Stimulated activated CD4-positive, alpha-beta T cell treated with anti-CD3 and anti-CD28 coated beads, TNF-alpha, amount 100 ng/mL, for 48 hours (primary cell): ENCODE results near the gene GYPA.
"Not testable (repeated sequence)": the region's sequence is repeated elsewhere in the genome, so short reads cannot be mapped to it uniquely, and the experiment has no call there.

ENCODE experiments used
- DNase-seq, 3 donors: peaks; one replicate each; pipeline ENCODE4 v3.0.0-alpha.2; 2020; ENCODE audit warnings: low read depth in 3 of 3

Gene GYPA

DNA sequence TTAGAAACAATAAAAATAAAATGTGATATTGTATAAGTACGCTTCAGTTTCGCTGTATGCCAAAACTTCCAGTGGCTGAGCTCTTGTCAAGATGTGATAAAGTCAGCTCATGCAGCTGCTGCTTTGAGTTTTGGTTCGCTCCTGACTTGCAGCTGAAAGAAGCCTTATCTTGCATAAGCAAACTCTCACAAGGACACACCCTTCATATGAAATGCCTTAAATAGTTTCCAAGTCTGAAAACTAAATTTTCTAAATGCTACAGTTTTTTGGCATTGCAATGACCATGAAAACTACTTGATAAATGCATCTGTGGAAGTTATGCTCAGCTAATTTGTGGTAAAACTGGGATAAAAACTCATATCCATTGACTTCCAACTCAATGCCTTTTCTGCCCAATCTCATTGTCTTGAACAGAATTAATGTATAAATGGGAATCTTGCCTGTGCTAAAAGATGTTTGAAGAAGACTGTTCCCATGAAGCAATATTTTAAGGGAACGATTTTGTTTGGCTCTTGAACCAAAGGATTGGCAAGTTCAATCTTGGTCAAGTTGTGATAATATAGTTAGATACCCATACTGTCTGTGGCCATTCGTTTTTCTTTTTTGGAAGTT is 11.7 kb downstream of the GYPA start:
- DNase-seq, result not testable (repeated sequence)

DNA sequence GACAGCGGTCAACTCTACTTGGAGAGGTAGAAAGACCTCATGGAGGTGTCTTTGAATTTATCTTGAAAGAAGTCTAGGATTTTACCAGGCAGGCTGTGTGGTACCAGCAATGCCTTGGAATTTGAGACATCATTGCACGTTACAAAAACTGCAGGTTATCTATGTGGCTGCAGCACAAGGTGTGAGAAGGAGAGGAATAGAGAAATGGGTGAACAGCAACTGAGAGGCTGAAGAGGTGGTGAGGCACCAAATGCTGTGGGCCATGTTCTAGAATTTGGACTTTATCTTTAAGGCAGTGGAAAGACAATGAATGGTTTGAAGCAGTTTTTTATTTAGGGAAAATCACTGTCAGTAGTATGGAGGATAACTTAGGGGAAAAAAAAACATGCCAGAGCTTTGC is 15.4 kb downstream of the GYPA start:
- not testable (repeated sequence) for DNase-seq

DNA sequence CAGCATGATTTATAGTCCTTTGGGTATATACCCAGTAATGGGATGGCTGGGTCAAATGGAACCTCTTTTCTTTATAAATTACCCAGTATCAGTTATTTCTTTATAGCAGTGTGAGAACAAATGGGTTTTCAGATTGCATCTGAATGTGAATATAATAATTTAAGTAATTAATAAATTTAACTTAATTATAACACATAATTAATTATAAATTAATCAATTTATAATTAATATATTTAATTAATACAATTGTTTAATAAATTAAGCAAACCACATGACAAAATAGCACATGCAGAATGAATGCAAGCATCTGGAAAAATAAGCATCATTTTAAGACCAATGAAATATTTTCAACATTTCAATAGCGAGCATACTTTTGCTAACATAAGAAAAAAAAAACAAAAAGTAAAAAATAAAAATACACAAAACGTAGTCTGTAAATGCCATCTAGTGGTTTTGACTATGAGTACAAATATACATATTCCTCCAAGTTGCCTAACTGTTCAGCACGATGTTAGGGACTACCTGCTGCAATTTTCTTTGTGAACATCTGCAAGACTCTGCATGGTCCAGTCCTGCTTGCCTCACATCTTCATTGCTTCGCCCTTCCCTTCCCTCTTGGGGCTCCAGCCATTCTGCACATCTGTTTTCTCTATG is 16.4 kb downstream of the GYPA start:
- not testable (repeated sequence) for DNase-seq

DNA sequence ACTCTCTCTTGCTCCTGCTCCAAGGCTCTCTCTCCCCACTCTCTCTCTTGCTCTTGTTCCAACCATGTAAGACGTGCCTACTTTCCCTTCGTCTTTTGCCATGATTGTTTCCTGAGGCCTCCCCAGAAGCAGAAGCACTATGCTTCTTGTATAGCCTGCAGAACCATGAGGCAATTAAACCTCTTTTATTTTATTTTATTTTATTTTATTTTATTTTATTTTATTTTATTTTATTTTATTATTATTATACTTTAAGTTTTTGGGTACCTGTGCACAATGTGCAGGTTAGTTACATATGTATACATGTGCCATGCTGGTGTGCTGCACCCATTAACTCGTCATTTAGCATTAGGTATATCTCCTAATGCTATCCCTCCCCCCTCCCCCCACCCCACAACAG is 17.2 kb downstream of the GYPA start:
- not testable (repeated sequence) for DNase-seq

DNA sequence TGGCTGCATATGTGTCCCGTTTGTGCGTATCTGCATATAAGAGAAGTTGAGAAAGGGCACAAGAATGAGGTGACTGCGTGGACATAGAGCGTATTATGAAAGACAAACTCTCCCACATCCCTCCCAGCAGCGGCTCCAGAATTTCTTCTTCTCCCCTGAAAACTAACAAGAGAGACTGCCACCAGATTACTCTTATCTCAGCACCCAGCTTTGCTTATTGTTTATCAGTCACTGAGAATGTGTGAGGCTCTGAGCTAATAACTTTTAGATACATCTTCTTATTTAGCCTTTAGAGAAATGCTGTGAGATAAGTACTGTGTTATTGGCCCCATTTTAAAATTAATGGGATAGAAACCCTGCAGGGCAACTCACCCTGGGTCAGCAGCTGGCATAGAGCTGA is 20.8 kb downstream of the GYPA start:
- DNase-seq, result not testable (repeated sequence)

DNA sequence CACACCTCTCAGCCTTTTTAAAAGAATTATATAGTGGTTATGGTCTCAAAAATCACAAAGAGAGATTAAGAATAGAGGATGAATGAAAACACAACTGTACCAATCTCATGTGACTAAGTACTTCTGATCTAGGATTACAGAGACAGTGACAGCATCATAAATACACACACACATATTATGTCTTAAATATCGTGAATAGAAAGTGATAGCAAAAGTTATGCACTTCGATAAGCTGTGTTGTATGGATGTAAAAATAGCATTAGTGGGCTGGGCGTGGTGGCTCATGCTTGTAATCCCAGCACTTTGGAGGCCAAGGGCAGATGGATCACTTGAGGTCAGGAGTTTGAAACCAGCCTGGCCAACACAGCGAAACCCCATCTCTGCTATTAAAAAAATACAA is 25.0 kb downstream of the GYPA start:
- no peak for DNase-seq

DNA sequence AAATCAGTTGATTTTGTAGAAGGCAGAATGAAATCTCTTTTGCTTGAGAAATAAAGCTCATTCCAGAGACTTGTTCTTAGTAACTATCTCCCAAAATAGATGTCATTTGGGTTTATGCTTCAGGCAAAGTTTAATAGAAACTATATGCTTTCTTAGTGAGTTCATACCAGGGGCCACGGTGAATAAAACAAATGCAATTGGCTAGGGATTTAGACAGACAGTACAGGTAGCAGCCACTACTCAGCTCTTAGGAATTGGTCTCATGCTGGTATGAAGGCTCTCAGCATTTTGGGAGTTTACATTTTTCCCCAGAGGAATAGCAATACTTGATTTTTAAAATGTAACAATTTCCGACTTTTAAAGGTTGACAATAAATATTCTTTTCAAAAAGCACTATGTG is 27.0 kb downstream of the GYPA start:
- DNase-seq, result no peak

DNA sequence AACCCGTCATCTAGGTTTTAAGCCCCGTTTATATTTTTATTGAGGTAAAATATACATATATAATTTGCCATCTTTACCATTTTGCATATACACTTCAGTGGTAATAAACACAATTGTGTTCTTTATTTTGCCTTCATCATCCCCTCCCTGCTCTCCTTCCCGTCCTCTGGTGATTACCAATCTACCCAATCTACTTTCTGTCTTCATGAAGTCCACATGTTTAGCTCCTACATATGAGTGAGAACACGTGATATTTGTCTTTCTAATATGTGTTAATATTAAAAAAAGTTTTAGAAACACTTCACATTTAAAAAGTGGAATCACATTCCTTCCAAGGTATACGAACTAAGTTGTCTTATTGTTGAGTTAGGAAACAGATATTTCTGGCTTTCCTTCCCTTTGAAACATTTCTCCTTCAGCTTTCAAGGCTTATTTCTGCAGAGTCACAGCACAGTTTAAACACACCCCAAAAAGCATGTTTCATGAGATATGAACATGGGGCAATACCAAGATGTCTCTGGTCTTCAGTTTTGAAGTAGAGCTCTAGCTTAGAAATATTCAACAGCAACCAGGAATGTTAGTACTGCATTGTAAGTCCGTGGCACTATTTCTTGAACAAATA is 35.9 kb downstream of the GYPA start:
- DNase-seq, result no peak

DNA sequence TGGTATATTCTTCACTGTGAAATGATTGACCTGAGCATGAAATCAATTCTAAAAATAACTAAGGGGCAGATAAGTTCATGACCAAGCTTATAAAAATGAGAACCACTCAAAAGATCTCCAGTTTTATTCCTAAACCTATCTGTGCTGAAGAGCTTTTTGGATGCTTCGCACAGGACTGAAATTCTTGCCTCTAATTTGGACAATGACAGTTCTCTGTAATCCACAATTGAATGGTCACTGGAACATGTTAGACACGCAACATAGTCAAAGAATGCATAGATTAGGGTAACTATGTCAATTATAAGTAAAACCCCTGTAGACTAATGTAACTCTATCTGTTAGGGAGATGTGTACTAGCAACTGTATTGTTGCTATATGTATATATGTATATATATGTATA is 42.7 kb downstream of the GYPA start:
- not testable (repeated sequence) for DNase-seq

DNA sequence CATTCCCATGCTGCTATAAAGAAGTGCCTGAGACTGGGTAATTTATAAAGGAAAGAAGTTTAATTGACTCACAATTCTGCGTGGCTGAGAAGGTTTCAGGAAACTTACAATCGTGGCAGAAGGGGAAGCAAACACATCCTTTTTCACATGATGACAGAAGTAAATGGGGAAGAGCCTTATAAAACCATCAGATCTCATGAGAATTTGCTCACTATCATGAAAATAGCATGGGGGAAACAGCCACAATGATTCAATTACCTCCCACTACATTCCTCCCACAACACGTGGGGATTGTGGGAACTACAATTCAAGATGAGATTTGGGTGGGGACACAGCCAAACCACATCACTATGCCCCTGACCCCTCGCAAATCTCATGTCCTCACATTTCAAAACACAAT is 46.5 kb downstream of the GYPA start:
- DNase-seq, result not testable (repeated sequence)

DNA sequence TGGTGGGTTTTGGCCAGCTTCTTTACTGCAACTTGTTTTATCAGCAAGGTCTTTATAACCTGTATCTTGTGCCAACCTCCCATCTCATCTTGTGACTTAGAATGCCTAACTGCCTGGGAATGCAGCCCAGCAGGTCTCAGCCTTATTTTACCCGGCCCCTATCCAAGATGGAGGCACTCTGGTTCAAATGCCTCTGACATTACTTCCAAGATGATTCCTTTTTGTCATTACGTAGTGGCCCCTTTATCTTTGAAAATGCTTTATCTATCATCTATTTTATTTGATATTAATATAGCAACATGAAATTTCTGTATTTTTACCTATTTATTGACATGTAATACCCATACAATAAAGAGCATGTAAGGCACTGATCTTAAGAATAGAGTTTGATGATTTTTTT is 49.3 kb downstream of the GYPA start:
- DNase-seq, result not testable (repeated sequence)

DNA sequence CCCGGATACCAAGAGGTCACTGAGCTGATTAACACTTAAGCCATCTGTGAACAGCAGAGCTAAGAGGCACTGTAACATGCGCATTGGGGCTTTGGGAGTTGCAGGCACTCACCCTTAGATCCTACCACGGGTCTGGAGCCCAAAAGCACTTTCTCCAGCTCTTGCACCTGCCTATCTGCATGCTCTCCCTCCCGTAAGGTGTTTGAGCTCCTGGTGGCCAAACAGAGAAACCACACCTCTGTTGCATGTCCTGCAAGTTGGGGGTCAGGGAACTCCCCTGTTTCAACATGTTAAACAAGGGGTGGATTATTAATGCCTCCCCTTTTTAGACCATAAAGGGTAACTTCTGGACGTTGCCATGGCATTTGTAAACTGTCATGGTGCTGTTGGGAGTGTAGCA is 49.8 kb downstream of the GYPA start:
- no peak for DNase-seq

DNA sequence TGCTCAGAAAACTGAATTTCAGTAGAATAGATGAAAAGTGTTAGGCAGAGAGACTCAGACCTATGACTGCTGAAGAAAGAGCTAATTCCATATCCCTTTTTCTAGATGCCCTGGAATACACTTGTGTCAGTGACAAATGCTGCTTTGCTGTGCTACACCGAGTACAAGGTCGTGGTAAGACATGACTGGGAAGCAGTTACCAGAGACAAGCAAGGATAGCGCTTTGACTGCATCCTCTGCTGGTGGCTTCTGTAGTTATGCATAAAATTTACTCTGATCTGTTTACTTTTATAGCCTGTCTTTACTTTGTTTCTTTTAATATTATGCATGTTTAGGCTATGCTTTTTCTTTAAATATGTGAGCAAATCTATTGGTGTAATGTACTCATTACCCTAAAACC is 58.5 kb downstream of the GYPA start:
- not testable (repeated sequence) for DNase-seq

DNA sequence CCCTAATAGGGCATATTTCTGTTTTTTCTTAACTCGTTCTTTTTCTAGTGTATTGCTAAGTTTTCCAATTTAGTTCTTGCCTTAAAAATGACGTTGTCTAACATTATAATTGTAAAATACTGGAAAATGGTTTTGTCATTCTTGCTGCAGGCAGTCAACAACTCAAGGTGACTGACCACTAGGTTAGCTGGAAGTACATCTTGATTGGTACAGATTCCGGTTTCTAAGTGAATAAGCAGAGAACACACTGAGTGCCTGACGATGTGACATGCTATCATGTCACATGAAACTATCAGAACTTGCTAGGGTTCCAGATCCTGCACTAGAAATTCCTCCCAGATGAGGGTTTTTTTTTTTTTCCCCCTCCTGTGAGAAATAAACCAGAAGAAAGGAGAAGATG is 60.4 kb downstream of the GYPA start:
- not testable (repeated sequence) for DNase-seq

DNA sequence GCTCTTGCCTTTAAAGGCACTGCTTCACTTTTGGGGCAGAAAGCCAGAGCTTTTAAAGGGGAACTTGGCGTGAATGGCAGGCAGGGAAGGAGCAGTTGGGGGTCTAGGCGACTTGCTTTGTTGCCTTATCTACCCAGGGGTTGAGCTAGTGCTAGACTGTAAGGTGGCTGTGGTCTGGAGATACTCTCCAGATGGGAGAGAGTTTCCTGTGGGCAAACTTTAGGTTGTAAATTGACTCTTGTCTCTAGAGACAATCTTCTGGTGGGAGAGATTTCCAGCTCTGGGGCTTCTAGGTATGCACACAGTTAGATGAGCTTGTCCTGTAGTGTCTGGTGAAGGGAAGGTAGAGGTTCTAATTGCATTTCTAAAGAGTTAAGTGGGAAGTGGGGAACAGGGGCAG is 61.8 kb downstream of the GYPA start:
- DNase-seq, result not testable (repeated sequence)

DNA sequence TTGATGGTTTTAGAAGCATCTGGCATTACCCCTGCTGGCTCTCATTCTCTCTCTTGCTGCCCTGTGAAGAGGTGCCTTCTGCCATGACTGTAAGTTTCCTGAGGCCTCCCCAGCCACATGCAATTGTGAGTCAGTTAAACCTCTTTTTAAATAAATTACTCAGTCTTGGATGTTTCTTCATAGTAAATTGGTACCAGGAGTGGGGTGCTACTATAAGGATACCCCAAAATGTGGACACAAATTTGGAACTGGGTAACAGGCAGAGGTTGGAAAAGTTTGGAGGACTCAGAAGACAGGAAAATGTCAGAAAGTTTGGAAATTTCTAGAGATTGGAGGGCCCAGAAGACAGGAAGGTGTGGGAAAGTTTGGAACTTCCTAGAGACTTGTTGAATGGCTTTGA is 79.0 kb downstream of the GYPA start:
- DNase-seq, result not testable (repeated sequence)

DNA sequence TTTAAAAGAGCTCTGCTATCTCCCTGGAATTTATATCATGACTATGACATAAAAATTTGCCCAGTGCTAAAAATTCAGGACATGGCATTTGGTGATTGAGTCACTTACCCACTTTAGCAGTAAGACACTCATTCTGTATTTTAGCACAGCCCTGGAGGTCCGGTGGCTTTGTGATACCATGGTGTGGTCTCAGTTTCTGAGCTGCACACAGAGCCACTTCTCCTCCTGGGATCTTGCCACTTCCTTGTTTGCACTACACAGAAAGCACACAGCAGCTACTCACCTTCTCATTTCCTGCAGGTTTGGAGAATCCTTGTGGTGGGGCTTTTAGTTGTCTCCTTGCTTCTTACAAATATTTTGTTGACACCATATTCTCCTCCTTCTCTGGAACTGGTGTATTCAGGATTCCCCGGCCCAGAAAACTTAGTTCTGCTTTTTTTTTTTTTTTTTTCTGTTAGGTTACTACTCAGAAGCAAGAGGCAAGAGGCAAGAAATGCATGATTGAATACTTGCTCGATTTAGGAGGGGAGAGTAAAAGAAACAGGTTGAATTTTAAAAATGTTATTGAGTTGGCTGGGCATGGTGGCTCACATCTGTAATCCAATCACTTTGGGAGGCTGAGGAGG is 80.2 kb downstream of the GYPA start:
- not testable (repeated sequence) for DNase-seq
